ENCODE measurements around the gene PTPN13. TPM values are rescaled to one million over a fixed set of nuclear protein-coding genes. Genes with fewer than 3 reads are reported as not detected.
"Not testable (repeated sequence)": the region's sequence is repeated elsewhere in the genome, so short reads cannot be mapped to it uniquely, and the experiment has no call there.

The PTPN13 gene
- total and polyA plus RNA-seq, 8 donors, result 1.9 to 9.1 (median 6.7) TPM

GRCh38 chr4:86706923-86707597 lies 112.9 kb downstream of the PTPN13 start:
- no peak for DNase-seq
- no peaks in the 10 kb centered on the region for H3K4me1 ChIP-seq
- no peak for FAIRE-seq
- no peak overlapping the region for H3K27ac ChIP-seq
- H3K27me3 ChIP-seq, result no peaks in the 10 kb centered on the region
- no peaks in the 10 kb centered on the region for H3K9me3 ChIP-seq
- TF ChIP-seq CTCF (IDR thresholded peaks at IDR 0.05), result no peak
- 77 to 80% methylated on average over 2 of the region's 2 CpGs for WGBS, 2 donors
- ATAC-seq, result no peak
- H3K36me3 ChIP-seq, result no peaks in the 10 kb centered on the region
- H3K4me3 ChIP-seq, result no peak overlapping the region
- intact Hi-C loops (cut with DNase I), result no loop called here

GRCh38 chr4:86717651-86718050 lies 123.5 kb downstream of the PTPN13 start:
- peaks cover 0 to 5% (median 0%) of the 10 kb centered on the region in 3 donors for H3K36me3 ChIP-seq
- H3K9me3 ChIP-seq, result no peaks in the 10 kb centered on the region
- ATAC-seq (peak; percentile 75 to 82 (median 80)), FAIRE-seq (peak; percentile 39), DNase-seq (no peak)
- H3K27me3 ChIP-seq, result no peaks in the 10 kb centered on the region
- intact Hi-C loops (cut with DNase I), result no loop called here
- H3K4me1 ChIP-seq, result peaks cover 0 to 9% (median 0%) of the 10 kb centered on the region in 3 donors
- H3K4me3 ChIP-seq, result no peak overlapping the region
- peak overlapping the region in 2 of 4 donors; percentile 49 to 59 for H3K27ac ChIP-seq
- no peak for TF ChIP-seq CTCF (IDR thresholded peaks at IDR 0.05)

- no peak for DNase-seq
- ATAC-seq, result peak in 3 of 4 donors; percentile 45 to 71 (median 58)
- peaks cover 0 to 5% (median 0%) of the 10 kb centered on the region in 3 donors for H3K36me3 ChIP-seq
- FAIRE-seq, result no peak
- no peak for TF ChIP-seq CTCF (IDR thresholded peaks at IDR 0.05)
- no peaks in the 10 kb centered on the region for H3K27me3 ChIP-seq
- H3K4me1 ChIP-seq, result peaks cover 0 to 9% (median 0%) of the 10 kb centered on the region in 3 donors
- intact Hi-C loops (cut with DNase I), result no loop called here
- H3K9me3 ChIP-seq, result no peaks in the 10 kb centered on the region
- WGBS, 2 donors, result 77 to 78% methylated on average over 3 of the region's 3 CpGs
- peak overlapping the region in 2 of 4 donors; percentile 49 to 59 for H3K27ac ChIP-seq
- no peak overlapping the region for H3K4me3 ChIP-seq
Measured at GRCh38 chr4:86718152-86718551, 124.0 kb downstream of the PTPN13 start.

- peak overlapping the region in 1 of 4 donors; percentile 59 for H3K27ac ChIP-seq
- not testable (repeated sequence) for ATAC-seq
Measured at GRCh38 chr4:86719149-86719548, 125.0 kb downstream of the PTPN13 start.

GRCh38 chr4:86720508-86721068 lies 126.5 kb downstream of the PTPN13 start:
- Histone ChIP-seq H3K27ac (peak overlapping the region in 2 of 4 donors; percentile 19 to 26), H3K9me3 (no peaks in the 10 kb centered on the region), H3K27me3 (no peaks in the 10 kb centered on the region), H3K36me3 (peaks cover 0 to 5% (median 0%) of the 10 kb centered on the region in 3 donors), H3K4me1 (peaks cover 0 to 9% (median 0%) of the 10 kb centered on the region in 3 donors), H3K4me3 (no peak overlapping the region)
- DNase-seq, result no peak
- no peak for ATAC-seq
- no peak for FAIRE-seq
- TF ChIP-seq CTCF (IDR thresholded peaks at IDR 0.05), result no peak
- intact Hi-C loops (cut with DNase I), result no loop called here
- WGBS, 2 donors, result 75 to 81% methylated on average over 3 of the region's 3 CpGs

More at GRCh38 chr4:86719149-86719548, 125.0 kb downstream of the PTPN13 start:
- intact Hi-C loops (cut with DNase I); H3K4me3 ChIP-seq; H3K4me1 ChIP-seq; H3K36me3 ChIP-seq; H3K27me3 ChIP-seq; H3K9me3 ChIP-seq; FAIRE-seq; DNase-seq: not testable (repeated sequence)
- WGBS, 2 donors, result 94 to 99% methylated on average over 3 of the region's 3 CpGs
